A673 (cell line): ENCODE results near the gene UBE2D3.

Experiments
- CTCF ChIP-seq: fragments of 300-800, 200-600 bp; sonication (generic); conservative IDR thresholded peaks from 2 replicates; pipeline ENCODE4 v1.5.1; 2017; ENCODE audit warnings: low read depth, mild to moderate bottlenecking, antibody characterized with exemption, low read length, moderate library complexity, mixed read lengths
- EZH2 ChIP-seq: fragments of 200-600 bp; sonication (generic); IDR thresholded peaks from 2 replicates; pipeline ENCODE4 v1.6.1; 2017; ENCODE audit warnings: borderline replicate concordance, low read depth, mild to moderate bottlenecking, mixed read lengths, antibody characterized with exemption, low read length; ENCODE audit not compliant: poor library complexity, severe bottlenecking

GRCh38 chr4:102858828-102859464, 31.6 kb upstream of the UBE2D3 start:
- TF ChIP-seq CTCF (no peak), EZH2 (no peak)
